Endothelial cell of umbilical vein (primary cell): ENCODE data around the gene KRT33A. TPM values are rescaled to one million over a fixed set of nuclear protein-coding genes. Genes with fewer than 3 reads are reported as not detected.

Source experiments
- BruUV-seq: library from RNA; stranded (reverse); fragments of 400-500 nt; replicated peaks from 2 replicates; lab custom pipeline; 2021; lab: Mats Ljungman, UMichigan
- CTCF ChIA-PET: fragments of 300-600, 350-600 bp; sonication (Branson Sonifier 250); formaldehyde crosslinking; loops from one replicate; lab custom pipeline; 2021; ENCODE audit warnings: antibody characterized with exemption, inconsistent platforms; lab: Charles Lee
- POLR2A ChIA-PET: fragments of 300-600, 350-600 bp; sonication (Branson Sonifier 250); formaldehyde crosslinking; loops from one replicate; lab custom pipeline; 2021; ENCODE audit warnings: antibody characterized with exemption, inconsistent platforms; lab: Charles Lee
- DNase-seq: peaks from one replicate; pipeline ENCODE4 v3.0.0-alpha.2; 2011; ENCODE audit warnings: low read depth, low spot score
- FAIRE-seq: peaks from 2 replicates; lab custom pipeline; 2011; peaks lifted over from hg19 to GRCh38; lab: Jason Lieb, UNC
- H2AFZ ChIP-seq: 2 replicates; pipeline ENCODE4 v1.6.0; 2012; ENCODE audit warnings: low read depth, low read length, control low read depth, inconsistent platforms
- H3K27ac ChIP-seq: 2 replicates; pipeline ENCODE4 v1.5.1; 2011; ENCODE audit warnings: low read depth, mild to moderate bottlenecking, control low read depth, low read length, moderate library complexity; ENCODE audit not compliant: insufficient read depth
- H3K27me3 ChIP-seq, 2 experiments: 2 replicates each; pipeline versions ENCODE4 v1.6.0 to v1.6.1; 2011; ENCODE audit warnings: low read length in 2 of 2, mixed read lengths in 1 of 2; ENCODE audit not compliant: control insufficient read depth in 2 of 2, insufficient read depth in 2 of 2
- H3K36me3 ChIP-seq, 2 experiments: 2 replicates in 1 of 2; 3 replicates in 1 of 2; pipeline ENCODE4 v1.5.1; 2011; ENCODE audit warnings: low read length in 2 of 2, mild to moderate bottlenecking in 1 of 2, moderate library complexity in 1 of 2; ENCODE audit not compliant: control insufficient read depth in 2 of 2, insufficient read depth in 2 of 2; ENCODE audit errors: extremely low read depth in 1 of 2
- H3K4me1 ChIP-seq: 3 replicates; pipeline ENCODE4 v1.5.1; 2011; ENCODE audit warnings: mild to moderate bottlenecking, low read length; ENCODE audit not compliant: control insufficient read depth, insufficient read depth; ENCODE audit errors: extremely low read depth
- H3K4me2 ChIP-seq: 2 replicates; pipeline ENCODE4 v1.6.1; 2011; ENCODE audit warnings: low read length, control low read depth, mixed read lengths; ENCODE audit not compliant: insufficient read depth
- H3K4me3 ChIP-seq, 3 experiments: fragments of 200-600 bp in 1 of 3; sonication (generic), shearing (Covaris generic) in 1 of 3; replicated peaks in 1 of 3; 2 replicates each; pipeline ENCODE4 v1.5.1; 2011 to 2016; ENCODE audit warnings: control low read depth in 3 of 3, low read length in 3 of 3, mild to moderate bottlenecking in 2 of 3, inconsistent platforms in 1 of 3, low read depth in 1 of 3, moderate library complexity in 1 of 3; ENCODE audit not compliant: insufficient read depth in 1 of 3
- H3K79me2 ChIP-seq: 2 replicates; pipeline ENCODE4 v1.6.0; 2012; ENCODE audit warnings: low read length, inconsistent platforms; ENCODE audit not compliant: control insufficient read depth, insufficient read depth
- H3K9ac ChIP-seq: replicated peaks from 2 replicates; pipeline ENCODE3; 2011; ENCODE audit warnings: low read length, control low read depth; ENCODE audit not compliant: insufficient read depth; ENCODE audit errors: extremely low read depth
- H3K9me1 ChIP-seq: replicated peaks from 3 replicates; pipeline ENCODE4 v1.6.0; 2011; ENCODE audit warnings: mild to moderate bottlenecking, low read length; ENCODE audit not compliant: control insufficient read depth, insufficient read depth; ENCODE audit errors: extremely low read depth
- H3K9me3 ChIP-seq: replicated peaks from 2 replicates; pipeline ENCODE4 v1.5.1; 2012; ENCODE audit warnings: low read length, inconsistent platforms; ENCODE audit not compliant: control insufficient read depth, insufficient read depth
- H4K20me1 ChIP-seq: replicated peaks from 2 replicates; pipeline ENCODE3; 2011; ENCODE audit warnings: mild to moderate bottlenecking, low read length; ENCODE audit not compliant: control insufficient read depth, insufficient read depth; ENCODE audit errors: extremely low read depth
- EZH2 ChIP-seq: IDR thresholded peaks from 2 replicates; pipeline ENCODE4 v1.6.1; 2012; ENCODE audit warnings: borderline replicate concordance, low read depth, mild to moderate bottlenecking, moderate library complexity, low read length, inconsistent platforms; ENCODE audit not compliant: severe bottlenecking
- FOS ChIP-seq: IDR thresholded peaks from 2 replicates; pipeline ENCODE4 v1.6.1; 2011; ENCODE audit warnings: mild to moderate bottlenecking, low read length, moderate library complexity, borderline replicate concordance; ENCODE audit not compliant: insufficient read depth
- GATA2 ChIP-seq: IDR thresholded peaks from 2 replicates; pipeline ENCODE4 v1.7.0; 2011; ENCODE audit warnings: low read depth, mild to moderate bottlenecking, moderate library complexity, mixed read lengths, low read length; ENCODE audit not compliant: insufficient read length, insufficient read depth
- JUN ChIP-seq: IDR thresholded peaks from 2 replicates; pipeline ENCODE4 v1.6.1; 2011; ENCODE audit warnings: borderline replicate concordance, low read depth; ENCODE audit not compliant: insufficient read length, insufficient read depth
- MYC ChIP-seq: IDR thresholded peaks from one replicate; pipeline ENCODE4 v1.6.1; 2011; ENCODE audit warnings: mild to moderate bottlenecking, low read depth, low read length
- POLR2A ChIP-seq: IDR thresholded peaks from 2 replicates; pipeline ENCODE4 v1.6.1; 2012; ENCODE audit warnings: low read depth, mild to moderate bottlenecking, control low read depth, low read length
- POLR2AphosphoS5 ChIP-seq: IDR thresholded peaks from 2 replicates; pipeline ENCODE4 v1.6.1; 2012; ENCODE audit warnings: low read depth, mild to moderate bottlenecking, control low read depth, low read length, moderate library complexity; ENCODE audit not compliant: insufficient read depth
- dilution Hi-C: fragments of 300-500 bp; cut with MboI; formaldehyde crosslinking; loops from one replicate; pipeline ENCODE4 v1.15.0; 2019; ENCODE audit warnings: low sequenced_read_pairs; ENCODE audit not compliant: extremely low pct_ligation_motif_present
- intact Hi-C: fragments of 100-400 bp; cut with micrococcal nuclease; formaldehyde crosslinking; loops from one replicate; pipeline ENCODE4 v1.10.0; 2022
- polyA plus RNA-seq, 4 experiments: library from polyadenylated mRNA; depleted of rRNA in 3 of 4; stranded (reverse) in 3 of 4; unstranded in 1 of 4; fragments of >200 nt; gene quantifications; 2 replicates each; pipeline versions ENCODE4 v1.2.1 to v1.2.3, GENCODE V29; 2011 to 2012; ENCODE audit warnings: missing spikeins in 1 of 4
- total RNA-seq: library from RNA; stranded (reverse); gene quantifications from 2 replicates; pipeline ENCODE4 v1.2.3, GENCODE V29; 2021
- TF ChIP-seq, protein P1 (sequence below): IDR thresholded peaks from 2 replicates; pipeline ENCODE4 v1.6.1; 2011; ENCODE audit not compliant: insufficient read depth, insufficient read length
- TF ChIP-seq, protein P2 (sequence below), 2 donors: IDR thresholded peaks; 1 replicate in 1 of 2; 2 replicates in 1 of 2; pipeline ENCODE4 v1.5.1; 2011; ENCODE audit warnings: low read length in 2 of 2, mild to moderate bottlenecking in 2 of 2, moderate library complexity in 2 of 2, control low read depth in 1 of 2, inconsistent platforms in 1 of 2, low read depth in 1 of 2; ENCODE audit not compliant: insufficient read depth in 1 of 2; ENCODE audit errors: extremely low read depth in 1 of 2

The KRT33A gene
- total and polyA plus RNA-seq, 2 donors (not counting 3 experiments of a cell fraction or from before 2014, with no cell fraction given) = not detected

DNA sequence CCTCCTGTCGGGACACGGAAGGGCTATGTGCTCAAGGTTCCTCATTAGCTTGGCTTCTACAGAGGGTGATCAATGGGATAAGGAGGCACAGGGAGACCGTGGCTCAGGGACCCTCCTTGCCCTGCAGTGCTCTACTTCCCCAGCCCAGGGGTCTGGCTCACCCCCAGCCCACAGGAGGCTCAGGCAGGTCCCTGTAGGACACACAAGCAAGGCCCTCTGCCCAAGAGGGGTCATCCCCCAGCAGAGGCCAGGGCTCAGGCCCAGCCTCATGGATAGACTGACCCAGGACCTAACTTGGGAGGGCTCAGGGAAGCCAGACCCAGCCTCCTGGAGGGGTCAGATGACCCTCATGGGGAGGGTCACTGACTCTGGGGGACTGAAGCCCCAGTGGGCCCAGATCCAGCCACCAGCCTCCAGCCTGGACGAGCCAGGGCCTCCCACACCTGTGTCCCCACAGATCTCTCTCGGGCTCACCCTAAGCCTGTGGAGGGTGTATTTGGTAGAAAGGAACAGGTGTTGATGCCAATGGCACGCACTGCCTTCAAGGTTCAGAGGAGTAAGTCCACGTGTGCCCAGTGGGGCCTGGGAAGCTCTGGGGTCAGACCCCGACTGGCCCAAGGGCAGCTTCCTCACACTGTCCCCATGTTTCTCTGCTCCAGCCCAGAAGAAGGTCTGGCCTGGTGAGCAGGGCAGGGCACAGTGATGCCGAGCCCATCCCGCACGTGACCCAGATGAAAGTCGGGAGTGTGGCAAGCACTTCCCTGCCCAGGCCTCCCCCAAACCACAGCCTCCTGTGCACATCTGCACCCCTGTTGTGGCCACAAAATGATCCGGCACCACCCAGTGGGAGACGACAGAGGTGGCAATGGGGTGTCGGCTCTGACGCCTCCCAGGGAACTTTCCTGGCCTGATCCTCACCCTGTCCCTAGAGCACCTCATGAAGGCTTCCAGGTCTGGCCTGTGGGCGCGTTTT, 24.2 kb downstream of the KRT33A start:
- H4K20me1 ChIP-seq = no peaks in the 10 kb centered on the region
- no peaks in the 10 kb centered on the region for H3K4me1 ChIP-seq
- no peak overlapping the region for H3K27ac ChIP-seq
- no peaks in the 10 kb centered on the region for H3K27me3 ChIP-seq
- H3K9ac ChIP-seq = no peak overlapping the region
- H3K9me1 ChIP-seq = no peaks in the 10 kb centered on the region
- no TSS peak for BruUV-seq
- H3K4me2 ChIP-seq = no peak overlapping the region
- ChIA-PET CTCF (interaction anchor here (1.0 kb wide), 1 partner anchor 470 kb away, joined by 3 read pairs; no protein-coding TSS in a partner anchor), POLR2A (no interaction called here)
- H2AFZ ChIP-seq = no peak overlapping the region
- intact Hi-C loops = loop anchor here (10.0 kb wide), 1 partner anchor 338 kb away; no protein-coding TSS in a partner anchor
- TF ChIP-seq EZH2 = no peak
- no peak for TF ChIP-seq FOS
- TF ChIP-seq JUN = no peak
- TF ChIP-seq, protein P1, sequence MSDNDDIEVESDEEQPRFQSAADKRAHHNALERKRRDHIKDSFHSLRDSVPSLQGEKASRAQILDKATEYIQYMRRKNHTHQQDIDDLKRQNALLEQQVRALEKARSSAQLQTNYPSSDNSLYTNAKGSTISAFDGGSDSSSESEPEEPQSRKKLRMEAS = no peak
- TF ChIP-seq, protein P2, sequence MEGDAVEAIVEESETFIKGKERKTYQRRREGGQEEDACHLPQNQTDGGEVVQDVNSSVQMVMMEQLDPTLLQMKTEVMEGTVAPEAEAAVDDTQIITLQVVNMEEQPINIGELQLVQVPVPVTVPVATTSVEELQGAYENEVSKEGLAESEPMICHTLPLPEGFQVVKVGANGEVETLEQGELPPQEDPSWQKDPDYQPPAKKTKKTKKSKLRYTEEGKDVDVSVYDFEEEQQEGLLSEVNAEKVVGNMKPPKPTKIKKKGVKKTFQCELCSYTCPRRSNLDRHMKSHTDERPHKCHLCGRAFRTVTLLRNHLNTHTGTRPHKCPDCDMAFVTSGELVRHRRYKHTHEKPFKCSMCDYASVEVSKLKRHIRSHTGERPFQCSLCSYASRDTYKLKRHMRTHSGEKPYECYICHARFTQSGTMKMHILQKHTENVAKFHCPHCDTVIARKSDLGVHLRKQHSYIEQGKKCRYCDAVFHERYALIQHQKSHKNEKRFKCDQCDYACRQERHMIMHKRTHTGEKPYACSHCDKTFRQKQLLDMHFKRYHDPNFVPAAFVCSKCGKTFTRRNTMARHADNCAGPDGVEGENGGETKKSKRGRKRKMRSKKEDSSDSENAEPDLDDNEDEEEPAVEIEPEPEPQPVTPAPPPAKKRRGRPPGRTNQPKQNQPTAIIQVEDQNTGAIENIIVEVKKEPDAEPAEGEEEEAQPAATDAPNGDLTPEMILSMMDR (IDR thresholded peaks at IDR 0.05; ENCODE audit: extremely low read depth in 1 of 2, insufficient read depth in 1 of 2, low read depth in 1 of 2, low read length in 2 of 2) = no peak
- no peak for TF ChIP-seq POLR2AphosphoS5
- no peak for TF ChIP-seq MYC
- TF ChIP-seq POLR2A = no peak
- TF ChIP-seq GATA2 = no peak
- dilution Hi-C loops = no loop called here
- no peak for FAIRE-seq
- no peaks in the 10 kb centered on the region for H3K9me3 ChIP-seq
- no peaks in the 10 kb centered on the region for H3K79me2 ChIP-seq
- H3K36me3 ChIP-seq = no peaks in the 10 kb centered on the region
- no peak overlapping the region for H3K4me3 ChIP-seq
- DNase-seq = no peak
